ENCODE data around the gene CD96.
"Not testable (repeated sequence)": the region's sequence is repeated elsewhere in the genome, so short reads cannot be mapped to it uniquely, and the experiment has no call there.

The CD96 gene

DNA sequence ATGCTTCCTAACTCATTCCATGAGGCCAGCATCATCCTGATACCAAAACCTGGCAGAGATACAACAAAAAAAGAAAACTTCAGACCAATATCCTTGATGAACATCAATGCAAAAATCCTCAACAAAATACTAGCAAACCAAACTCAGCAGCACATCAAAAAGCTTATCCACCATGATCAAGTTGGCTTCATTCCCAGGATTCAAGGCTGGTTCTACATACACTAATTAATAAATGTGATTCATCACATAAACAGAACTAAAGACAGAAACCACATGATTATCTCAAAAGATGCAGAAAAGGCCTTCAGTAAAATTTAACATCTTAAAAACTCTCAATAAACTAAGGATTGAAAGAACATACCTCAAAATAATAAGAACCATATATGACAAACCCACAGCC lies 88.6 kb downstream of the CD96 start:
- not testable (repeated sequence) for DNase-seq

DNA sequence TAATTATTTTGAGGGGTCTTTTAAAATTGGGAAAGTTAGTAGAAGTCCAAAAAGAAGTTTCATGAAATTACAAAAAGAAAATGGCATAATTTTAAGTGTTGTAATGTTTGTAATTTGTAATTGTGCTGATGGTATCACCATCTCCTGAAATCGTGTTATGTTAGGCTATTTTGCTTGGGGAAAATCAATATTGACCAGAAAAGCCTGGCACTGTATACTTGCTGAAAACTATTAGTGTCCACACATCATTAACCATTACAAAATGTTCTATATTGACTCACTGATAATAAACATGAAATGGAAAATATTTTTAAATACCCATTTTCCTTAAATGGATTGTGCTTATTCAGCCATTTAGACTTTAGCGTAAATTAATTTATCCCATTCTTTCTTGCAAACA lies 93.4 kb downstream of the CD96 start:
- no peak for DNase-seq

DNA sequence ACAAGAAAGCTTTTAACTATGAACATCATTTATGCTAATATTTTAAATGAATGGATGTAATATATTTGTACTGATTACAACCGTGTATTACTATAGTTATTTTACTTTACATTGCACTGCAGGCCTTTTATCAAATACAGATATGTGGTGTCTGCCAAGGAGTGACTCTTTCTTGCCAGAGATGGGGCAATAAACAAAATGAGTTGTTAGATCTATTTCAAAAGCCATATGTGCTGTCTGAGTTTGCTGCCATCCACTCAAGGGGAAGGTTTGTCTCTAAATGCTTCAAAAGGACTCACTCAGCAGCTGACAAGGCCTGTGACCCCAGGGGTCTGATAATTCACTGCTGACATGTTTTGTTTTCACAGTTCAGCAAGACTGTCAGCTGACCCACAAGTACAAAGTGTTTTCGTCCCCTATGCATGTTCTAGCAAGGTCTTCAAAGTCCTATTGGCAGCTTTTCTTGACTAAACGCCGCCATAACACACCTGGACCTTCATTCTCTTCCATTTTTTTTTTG lies 94.4 kb downstream of the CD96 start:
- no peak for DNase-seq

GRCh38 chr3:111639316-111639715 lies 97.3 kb downstream of the CD96 start:
- no peak for DNase-seq

DNA sequence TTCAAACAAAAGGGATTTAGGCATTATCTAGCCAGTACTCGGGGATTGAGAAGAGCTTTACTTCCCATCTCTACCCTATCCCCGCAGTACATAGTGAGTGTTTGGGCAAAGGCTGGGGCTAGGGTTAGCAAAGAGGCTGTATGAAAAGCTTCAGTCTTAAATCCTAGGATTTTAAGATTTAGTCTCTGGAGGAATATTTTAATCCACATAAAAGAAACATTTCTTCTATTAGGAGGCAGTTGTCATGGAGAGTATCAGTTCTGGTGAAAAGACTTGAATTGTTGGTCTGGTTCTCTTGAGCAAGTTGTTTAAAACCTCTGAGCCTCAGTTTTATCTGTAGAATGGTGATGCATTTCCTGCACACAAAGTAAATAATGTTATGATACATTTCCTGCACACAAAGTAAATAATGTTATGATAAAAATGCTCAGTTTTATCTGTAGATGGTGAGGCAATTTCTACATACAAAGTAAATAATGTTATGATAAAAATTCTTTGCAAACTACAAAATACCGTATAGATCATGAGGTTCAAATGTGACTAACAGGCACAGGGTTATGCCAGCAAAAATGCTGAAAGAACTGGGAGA lies 107.1 kb downstream of the CD96 start:
- DNase-seq, result no peak

GRCh38 chr3:111650378-111651275 lies 108.6 kb downstream of the CD96 start:
- no peak for DNase-seq

DNA sequence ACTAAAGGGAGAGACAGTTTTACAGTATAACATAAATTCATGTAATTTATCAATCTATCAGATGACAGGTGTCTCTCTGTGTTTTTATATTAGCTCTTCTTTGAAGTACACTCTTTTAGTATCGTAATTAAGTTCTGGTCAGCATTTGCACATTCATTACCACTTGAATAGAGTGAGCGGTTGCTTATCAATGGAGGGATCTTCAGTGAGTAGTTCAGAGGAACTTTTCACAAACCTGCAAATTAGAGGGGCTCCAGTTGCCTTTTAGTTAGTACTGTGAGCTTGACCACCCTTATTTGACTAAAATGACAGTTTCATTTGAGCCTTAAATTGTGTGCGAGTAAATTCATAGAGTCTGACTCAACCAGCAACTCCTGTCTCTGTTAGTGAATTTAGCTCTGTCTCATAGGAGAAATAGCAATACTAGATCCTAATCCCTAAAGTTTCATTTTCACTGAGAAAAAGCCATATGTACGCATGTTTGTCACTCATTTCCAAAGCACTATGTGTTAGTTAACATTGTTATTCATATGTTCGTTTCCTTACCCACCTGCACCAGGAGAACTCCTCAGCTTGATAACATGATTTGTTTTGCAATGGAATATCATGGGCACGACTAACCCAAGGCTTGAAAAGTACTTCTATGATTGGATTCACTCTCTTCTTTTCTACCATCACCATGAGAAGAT lies 110.6 kb downstream of the CD96 start:
- no peak for DNase-seq

GRCh38 chr3:111653766-111654165 lies 111.8 kb downstream of the CD96 start:
- no peak for DNase-seq

DNA sequence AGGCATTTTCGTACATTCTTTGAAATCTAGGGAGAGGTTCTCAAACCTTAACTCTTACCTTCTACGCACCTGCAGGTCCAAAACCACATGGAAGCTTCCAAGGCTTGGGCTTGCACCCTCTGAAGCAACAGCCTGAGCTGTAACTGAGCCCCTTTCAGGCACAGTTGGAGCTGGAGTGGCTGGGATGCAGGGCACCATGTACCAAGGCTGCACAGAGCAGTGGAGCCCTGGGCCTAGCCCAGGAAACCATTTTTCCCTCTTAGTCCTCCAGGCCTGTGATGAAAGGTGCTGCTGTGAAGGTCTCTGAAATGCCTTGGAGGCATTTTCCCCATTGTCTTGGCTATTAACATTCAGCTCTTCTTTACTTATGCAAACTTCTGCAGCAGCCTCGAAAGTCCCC lies 120.0 kb downstream of the CD96 start:
- no peak for DNase-seq

DNA sequence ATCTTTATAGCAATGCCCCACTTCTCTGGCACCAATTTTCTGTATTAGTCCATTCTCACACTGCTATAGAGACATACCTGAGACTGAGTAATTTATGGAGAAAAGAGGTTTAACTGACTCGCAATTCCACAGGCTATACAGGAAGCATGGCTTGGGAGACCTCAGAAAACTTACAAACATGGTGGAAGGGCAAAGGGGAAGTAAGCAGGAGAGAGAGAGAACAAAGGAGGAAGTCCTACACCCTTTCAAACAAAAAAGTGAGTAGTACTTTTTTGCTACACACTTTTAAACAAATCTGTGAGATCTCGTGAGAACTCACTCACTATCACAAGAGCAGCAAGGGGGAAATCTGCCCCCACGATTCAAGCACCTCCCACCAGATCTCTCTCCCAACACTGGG lies 120.9 kb downstream of the CD96 start:
- DNase-seq, result no peak

DNA sequence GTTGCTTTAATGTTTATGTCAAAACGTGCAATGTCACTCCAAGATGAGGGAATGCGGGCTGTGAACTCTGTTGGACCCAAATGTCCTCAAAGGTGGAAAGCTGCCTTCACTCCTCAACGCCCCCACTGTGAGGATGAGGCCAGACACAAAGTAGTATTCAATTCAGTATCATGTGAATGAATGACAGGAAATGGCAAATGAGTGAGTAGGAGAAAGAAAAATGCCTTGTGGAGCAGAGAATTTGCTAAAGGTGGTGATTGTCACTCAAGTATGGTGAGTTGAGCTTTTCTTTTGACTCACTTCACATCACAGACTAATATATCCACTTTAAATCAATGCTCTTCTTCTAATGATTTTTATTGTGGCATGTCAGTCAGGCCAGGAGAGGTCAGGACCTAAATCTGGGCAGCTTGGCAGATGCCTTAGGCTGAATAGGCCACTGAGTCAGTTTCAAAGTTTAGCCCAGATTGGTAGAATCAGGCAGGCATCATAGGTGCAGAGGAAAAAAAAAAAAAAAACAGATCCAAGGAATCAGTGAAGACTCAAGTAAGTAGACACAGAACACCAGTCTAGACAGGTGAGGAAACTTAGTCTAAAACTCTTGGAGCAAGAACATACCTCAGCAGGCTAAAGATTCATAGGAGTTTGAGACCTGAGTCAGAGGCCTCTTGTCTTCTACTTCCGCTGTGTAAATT lies 124.2 kb downstream of the CD96 start:
- DNase-seq, result no peak

DNA sequence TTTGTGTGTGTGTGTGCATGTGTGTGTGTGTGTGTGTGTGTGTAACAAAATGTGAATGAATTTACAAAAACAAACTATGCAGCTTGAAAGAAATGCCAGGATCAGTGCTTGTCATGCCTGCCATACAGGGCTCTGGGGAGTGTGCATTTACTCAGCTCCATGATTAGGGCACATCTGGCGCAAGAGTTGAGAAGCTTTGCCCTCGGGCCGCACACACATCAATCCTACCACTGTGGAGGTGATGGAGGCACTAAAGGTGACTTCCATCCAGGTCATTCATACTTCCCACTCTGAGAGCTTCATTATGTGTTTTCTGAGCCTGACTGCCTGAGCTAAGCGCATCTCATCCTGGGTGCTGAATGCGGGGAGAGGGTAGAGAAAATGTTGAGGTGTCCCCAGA lies 125.2 kb downstream of the CD96 start:
- no peak for DNase-seq

DNA sequence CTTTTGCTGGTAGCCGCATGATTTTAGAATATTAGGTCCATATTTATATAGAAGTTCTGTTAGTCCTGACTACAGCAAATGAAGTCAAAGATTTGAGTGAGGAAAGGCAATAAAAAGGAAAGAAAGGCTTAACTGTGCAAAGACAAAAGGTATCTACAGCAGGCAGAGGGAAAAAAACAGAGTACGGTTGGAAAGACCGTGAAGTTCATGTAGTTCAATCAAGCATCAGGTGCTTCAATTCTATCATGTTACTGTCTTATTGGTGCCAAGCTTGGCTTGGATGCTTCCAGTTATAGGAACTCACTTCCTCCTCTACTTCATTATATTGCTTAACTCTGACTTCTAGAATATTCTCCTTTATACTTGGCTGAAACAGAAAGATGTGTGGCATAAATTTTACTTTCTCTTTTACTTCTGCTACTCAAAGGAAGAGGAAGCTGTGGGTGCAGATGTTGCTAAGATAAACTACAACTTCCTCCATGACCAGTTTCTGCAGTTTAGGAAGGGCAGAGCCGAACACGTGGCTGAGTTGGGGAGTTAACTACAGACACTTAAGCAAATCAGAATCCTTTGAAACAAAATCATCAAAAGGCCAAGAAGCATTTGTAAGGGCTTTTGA lies 125.7 kb downstream of the CD96 start:
- DNase-seq, result no peak

GRCh38 chr3:111668326-111668725 lies 126.3 kb downstream of the CD96 start:
- no peak for DNase-seq

- DNase-seq, result no peak
Measured at GRCh38 chr3:111668888-111669488, 127.0 kb downstream of the CD96 start.

DNA sequence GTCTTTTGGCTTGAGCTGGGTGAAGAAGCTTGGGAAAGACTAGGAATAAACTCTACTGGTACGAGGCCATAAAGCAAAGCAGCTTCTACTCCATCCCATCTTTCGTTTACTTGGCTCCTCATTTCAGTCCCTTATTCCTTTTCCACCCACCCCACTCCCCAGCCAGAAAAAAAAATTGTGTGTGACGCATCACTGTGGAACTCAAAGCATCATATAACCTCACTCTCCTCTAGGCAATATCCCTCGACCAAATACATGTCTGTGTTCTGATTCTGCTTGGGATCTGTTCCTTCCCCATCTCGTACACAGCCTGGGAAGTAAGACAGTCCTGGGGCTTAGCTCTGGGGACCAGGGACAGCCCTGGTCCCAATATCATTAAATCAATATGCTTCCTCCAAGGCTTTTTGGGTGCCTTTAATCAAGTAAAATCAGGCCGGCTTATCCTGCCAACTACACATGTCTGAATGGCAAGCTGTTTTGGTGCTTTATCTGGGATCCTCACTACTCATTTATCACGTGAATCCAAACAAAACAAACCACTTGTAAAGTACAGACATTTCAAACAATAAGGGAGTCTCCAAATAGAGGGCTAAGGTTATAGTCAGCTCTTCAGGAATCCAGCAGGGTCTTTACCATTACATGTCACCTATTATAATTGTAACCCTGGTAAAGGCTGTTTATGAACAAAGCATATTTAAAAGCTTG lies 128.1 kb downstream of the CD96 start:
- no peak for DNase-seq

DNA sequence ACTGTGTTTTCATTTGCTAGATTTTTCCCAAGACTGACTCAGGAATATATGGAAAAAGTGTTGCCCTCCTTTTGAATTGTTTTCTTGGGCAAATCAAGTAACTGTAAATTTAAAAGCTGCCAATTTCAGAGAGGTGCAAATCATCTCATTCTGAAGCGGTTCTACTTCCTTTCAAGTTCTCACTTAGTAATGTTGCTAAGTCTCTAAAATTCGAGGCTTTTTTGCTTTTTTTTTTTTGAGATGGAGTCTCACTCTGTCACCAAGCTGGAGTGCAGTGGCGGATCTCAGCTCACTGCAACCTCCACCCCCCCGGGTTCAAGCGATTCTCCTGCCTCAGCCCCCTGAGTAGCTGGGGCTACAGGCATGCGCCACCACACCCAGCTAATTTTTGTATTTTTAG lies 130.5 kb downstream of the CD96 start:
- DNase-seq, result not testable (repeated sequence)

DNA sequence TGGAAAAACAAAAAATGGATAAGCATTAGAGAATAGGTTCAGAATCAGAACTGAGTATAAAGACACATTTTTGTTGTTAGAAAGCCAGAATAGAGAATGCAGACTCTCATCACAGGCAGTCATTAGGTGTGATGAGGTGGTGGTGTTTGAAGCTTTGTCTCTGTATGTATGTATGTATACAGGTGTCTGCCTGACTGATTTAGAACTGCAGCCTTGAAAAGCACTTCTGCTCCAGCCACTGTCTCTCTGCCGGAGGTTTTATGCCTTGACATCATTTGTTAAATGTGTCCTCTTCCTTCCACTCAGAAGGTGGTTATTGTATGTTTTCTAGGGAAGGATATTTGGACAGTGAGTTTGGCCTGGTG lies 133.8 kb downstream of the CD96 start:
- no peak for DNase-seq

GRCh38 chr3:111676211-111677006 lies 134.4 kb downstream of the CD96 start:
- no peak for DNase-seq

DNA sequence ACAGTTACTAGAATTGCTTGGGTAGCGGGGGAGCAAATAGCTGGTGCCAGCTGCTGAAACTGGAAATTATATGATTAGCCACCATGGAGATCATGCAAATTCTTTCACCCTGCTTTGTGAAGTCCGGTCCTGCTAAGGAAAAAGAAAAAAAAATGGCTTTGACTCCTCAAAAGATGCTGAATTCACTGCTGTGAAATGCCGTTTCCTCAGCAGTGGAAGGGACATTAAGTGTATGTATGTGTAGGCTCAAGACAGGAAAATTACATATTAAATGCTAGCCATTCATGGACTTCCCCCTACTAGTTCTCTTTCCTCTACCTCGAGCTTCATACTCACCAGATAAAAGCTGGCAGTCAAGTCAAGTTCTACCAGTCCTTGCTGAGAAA lies 135.0 kb downstream of the CD96 start:
- no peak for DNase-seq
